Activated CD4-positive, alpha-beta T cell treated with anti-CD3 and anti-CD28 coated beads, Interleukin-2, amount 50 U/mL, for 1 hour (primary cell): ENCODE data around the gene PCK2.

ENCODE experiments used
- DNase-seq: peaks from one replicate; pipeline ENCODE4 v3.0.0-alpha.2; 2020

Gene PCK2

DNA sequence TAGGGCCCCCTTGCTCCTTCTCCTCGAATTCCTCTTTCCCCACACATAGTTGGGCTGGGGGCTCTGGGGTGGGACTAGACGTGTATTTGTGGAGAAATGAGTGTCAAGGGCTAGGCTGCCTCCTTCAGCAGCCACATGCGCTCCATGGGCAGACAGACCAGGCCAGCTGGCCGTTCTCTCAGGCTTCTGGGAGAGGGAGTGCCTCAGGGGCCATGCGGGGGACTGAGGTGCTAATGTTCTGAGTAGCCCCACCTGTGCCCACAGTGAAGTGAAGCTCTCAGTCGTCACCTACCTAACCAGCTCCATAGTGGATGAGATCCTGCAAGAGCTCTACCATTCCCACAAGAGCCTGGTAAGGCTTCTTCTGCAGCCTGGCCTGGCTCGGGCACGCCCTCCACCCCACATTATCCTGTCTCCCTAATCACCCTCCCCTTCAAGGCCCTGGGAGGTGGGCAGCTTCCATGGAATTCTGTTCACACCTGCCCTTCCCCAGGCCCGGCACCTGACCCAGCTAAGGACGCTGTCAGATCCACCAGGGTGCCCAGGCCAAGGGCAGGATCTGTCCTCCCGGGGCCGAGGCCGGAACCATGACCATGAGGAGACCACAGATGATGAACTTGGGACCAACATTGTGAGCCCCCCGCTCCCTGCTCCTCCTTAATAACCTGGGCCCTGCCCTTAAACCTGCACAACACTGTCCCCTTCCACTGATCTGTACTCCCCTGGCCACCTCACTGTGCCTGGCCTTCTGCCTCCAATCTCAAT lies 31.7 kb upstream of the PCK2 start:
- no peak for DNase-seq

GRCh38 chr14:24063263-24063836 lies 30.8 kb upstream of the PCK2 start:
- no peak for DNase-seq

GRCh38 chr14:24064091-24064795 lies 29.9 kb upstream of the PCK2 start:
- no peak for DNase-seq

DNA sequence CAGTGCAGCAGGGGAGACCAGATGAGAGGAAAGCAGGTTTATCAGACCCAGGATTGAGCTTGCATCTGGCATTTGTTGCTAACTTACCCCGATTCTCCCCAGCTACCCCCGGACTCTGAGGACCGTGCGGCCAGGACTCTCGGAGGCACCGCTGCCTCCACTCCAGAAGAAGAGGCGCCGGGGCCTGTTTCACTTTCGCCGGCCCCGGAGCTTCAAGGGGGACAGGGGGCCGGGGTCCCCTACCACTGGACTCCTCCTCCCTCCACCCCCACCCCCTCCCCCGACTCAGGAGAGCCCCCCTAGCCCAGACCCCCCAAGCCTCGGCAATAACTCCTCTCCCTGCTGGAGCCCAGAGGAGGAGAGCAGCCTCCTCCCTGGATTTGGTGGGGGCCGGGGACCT lies 29.3 kb upstream of the PCK2 start:
- DNase-seq = no peak

DNA sequence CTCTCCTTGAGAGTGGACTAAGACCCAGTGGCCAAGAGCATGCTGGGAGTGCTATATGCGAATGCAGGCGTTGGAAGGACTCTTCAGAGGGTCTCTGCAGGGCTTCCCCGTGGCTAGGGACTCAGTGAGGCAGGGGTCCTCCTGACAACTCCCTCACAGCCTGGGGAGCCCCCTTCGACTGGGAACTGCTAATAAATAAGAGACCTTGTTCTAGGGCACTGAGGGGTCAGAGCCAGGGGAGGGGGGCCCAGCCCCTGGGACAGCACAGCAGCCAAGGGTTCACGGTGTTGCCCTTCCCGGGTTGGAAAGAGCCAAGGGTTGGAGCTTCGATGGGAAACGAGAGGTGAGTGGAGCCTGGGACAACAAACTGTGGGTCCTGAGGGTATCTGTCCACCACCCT lies 28.7 kb upstream of the PCK2 start:
- no peak for DNase-seq

DNA sequence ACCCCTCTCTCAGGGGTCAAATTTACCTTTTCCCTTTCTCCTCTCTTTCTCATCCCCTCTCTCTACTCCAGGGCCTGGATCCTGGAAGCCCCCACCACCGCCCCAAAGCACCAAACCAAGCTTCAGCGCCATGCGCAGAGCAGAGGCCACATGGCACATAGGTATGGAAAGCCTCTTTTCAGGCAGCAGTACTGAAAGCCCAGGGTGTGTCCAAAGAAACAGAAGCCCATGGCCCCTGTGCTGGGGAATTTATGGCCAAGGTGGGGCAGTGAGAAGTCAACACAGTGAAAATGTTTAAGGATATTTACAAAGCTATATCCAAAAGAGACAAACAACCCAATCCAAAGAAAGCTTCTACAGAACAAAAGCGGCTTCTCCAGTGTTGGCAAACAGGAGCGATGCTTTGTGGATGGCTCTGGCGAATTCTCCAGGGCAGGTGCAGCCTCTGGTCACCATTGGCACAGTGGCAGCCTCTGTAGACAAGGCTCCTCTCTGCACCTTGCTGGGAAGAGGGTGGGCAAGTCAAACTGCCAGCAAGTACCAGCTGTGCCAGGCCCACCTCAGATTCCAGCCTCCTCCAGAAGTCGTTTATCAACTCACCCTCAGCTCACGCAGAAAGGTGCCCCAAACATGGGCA lies 27.5 kb upstream of the PCK2 start:
- no peak for DNase-seq

- no peak for DNase-seq
Measured at GRCh38 chr14:24067133-24068082, 26.7 kb upstream of the PCK2 start.

- no peak for DNase-seq
Measured at GRCh38 chr14:24068711-24069410, 25.2 kb upstream of the PCK2 start.

GRCh38 chr14:24069411-24069735 lies 24.7 kb upstream of the PCK2 start:
- DNase-seq = no peak

- no peak for DNase-seq
Measured at GRCh38 chr14:24070285-24071143, 23.6 kb upstream of the PCK2 start.

- no peak for DNase-seq
Measured at GRCh38 chr14:24071144-24071697, 22.9 kb upstream of the PCK2 start, which contains the start of gene CPNE6. CPNE6 (plus strand) TSS chr14:24071562; CDS start chr14:24072937, 1,375 bp downstream.

DNA sequence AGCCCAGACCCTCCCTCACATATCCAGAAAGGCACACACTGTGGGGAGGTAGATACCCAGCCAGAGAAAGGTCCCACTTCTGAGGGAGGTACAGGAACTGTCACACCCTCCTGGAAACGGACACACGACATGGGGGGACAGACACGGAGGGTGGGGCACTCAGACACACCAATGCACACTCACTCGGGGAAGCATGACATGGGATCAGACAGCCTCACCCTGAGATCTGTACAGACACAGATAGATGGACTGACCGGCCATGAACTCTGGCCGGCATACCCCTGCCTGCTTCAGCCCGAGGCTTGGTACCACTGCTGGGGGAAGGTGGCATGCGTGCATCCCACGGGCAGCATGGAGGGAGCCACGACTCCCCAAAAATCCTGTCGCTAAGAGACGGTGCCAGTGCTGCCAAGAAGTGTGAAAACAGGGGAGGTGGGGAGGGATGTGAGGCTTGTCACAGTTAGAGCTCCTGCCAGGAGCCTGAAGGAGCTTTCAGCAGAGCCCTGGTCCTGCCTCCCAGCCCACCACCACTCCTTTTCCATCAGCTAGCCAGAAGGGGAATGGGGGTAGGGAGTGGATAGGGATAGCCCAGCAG lies 22.2 kb upstream of the PCK2 start:
- no peak for DNase-seq

- no peak for DNase-seq
Measured at GRCh38 chr14:24072436-24072835, 21.7 kb upstream of the PCK2 start.

GRCh38 chr14:24072881-24073877 lies 20.9 kb upstream of the PCK2 start:
- no peak for DNase-seq

DNA sequence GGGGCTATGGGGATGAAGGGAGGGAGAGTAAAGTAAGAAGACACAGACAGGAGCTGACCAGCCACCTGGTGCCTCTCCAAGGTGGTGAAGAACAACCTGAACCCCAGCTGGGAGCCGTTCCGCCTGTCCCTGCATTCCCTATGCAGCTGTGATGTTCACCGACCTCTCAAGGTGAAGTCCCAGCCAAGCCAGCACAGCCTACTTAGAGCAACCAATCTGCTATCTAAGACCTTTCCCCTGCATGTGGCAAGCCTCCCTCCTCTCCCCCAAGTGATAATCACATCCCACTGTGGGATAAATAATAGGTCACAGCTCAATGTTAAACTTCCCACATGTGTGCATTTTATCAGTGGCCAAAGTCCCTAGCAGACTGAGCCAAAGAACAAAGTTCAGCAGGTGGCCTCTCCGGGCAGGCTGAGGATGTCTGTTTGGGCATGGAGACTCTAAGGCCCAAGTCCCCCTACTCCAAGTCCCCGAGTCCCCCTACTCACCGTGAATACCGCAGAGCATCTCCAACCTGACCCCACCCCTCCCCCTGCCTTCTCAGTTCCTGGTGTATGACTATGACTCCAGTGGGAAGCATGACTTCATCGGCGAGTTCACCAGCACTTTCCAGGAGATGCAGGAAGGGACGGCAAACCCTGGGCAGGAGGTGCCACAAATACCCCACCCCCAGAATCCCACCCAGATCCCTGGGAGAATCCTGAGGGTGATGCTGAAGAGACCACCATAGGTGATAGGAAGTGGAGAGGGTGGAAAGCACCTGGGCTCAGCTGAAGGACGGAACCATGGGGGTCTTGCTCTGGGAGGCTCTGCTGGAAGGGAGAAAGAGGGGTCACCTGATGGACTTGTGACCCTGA lies 19.3 kb upstream of the PCK2 start:
- no peak for DNase-seq

DNA sequence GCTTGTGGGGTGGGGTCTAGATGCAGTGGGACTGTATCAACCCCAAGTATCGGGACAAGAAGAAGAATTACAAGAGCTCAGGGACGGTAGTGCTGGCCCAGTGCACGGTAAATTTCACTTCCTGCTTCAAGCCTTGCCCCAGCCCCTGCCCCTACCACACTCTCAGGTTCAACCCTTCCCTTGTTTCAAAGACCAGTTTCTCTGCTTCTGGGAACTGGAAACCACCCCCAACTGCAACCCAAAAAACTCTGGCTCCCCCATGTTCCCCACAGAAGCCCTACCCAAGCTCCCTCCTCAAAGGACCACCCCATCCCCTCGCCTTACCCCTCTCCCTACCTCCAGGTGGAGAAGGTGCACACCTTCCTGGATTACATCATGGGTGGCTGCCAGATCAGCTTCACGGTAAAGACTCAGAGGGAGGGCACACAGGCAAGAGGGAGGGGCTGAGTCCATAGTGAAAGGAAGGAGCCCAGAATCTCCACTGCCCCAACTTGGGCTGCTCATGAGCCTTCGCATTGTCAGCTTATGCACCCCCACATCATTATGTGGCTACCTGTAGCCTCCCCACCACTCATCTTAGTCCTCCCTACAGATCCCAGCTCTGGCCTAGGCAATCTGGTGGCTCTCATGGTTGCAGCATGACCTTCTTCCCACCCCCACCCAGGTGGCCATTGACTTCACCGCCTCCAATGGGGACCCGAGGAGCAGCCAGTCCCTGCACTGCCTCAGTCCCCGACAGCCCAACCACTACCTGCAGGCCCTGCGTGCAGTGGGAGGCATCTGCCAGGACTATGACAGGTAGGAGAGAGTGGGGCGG lies 18.4 kb upstream of the PCK2 start:
- DNase-seq = no peak

GRCh38 chr14:24076302-24076601 lies 17.9 kb upstream of the PCK2 start:
- no peak for DNase-seq
